ENCODE results near the gene GLO1.

GRCh38 chr6:38649744-38650143 is 53.2 kb downstream of the GLO1 start:
- no peak for TF ChIP-seq CTCF (IDR thresholded peaks at IDR 0.05)
- no peak for TF ChIP-seq POLR2A (IDR thresholded peaks at IDR 0.05)
